Neuron (in vitro differentiated cells): ENCODE results near the gene DNAJC16.
"Not testable (repeated sequence)": the region's sequence is repeated elsewhere in the genome, so short reads cannot be mapped to it uniquely, and the experiment has no call there.

ENCODE experiments used
- H2AFZ ChIP-seq: one replicate; pipeline ENCODE4 v1.6.1; 2013; ENCODE audit warnings: low read depth, mild to moderate bottlenecking, inconsistent platforms, low read length, moderate library complexity
- H3K27me3 ChIP-seq: one replicate; pipeline ENCODE4 v1.6.1; 2013; ENCODE audit warnings: low read length; ENCODE audit not compliant: insufficient read depth
- H3K36me3 ChIP-seq: one replicate; pipeline ENCODE4 v1.6.1; 2013; ENCODE audit warnings: low read length; ENCODE audit not compliant: insufficient read depth
- H3K4me1 ChIP-seq: one replicate; pipeline ENCODE4 v1.6.1; 2013; ENCODE audit warnings: low read length; ENCODE audit not compliant: insufficient read depth
- H3K4me3 ChIP-seq: 2 replicates; pipeline ENCODE4 v1.5.1; 2013; ENCODE audit warnings: mild to moderate bottlenecking, low read length, moderate library complexity
- H3K9me3 ChIP-seq: one replicate; pipeline ENCODE4 v1.6.1; 2013; ENCODE audit warnings: low read length

Gene DNAJC16

DNA sequence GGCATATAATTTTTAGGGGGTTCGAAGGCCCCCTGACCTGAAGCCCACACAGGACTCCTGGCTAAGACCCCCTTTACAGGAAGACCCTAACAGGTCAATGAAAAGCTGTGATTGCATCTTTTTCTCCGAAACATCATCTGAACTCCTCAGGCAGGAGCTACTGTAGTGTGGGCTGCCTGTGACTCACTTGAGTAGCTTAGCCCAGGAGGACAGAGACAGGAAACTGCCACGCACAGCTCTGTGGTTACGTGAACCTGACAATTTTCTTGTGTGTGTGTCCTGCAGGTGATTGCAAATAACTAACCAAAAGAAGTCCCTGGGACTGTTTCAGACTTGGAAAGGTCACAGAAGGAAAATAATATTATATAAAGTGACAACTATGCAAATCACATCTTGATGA lies 35.6 kb upstream of the DNAJC16 start:
- H3K36me3 ChIP-seq = peaks cover 26% of the 10 kb centered on the region
- H3K4me1 ChIP-seq, H3K27me3 ChIP-seq, H2AFZ ChIP-seq, H3K9me3 ChIP-seq, H3K4me3 ChIP-seq: not testable (repeated sequence)

DNA sequence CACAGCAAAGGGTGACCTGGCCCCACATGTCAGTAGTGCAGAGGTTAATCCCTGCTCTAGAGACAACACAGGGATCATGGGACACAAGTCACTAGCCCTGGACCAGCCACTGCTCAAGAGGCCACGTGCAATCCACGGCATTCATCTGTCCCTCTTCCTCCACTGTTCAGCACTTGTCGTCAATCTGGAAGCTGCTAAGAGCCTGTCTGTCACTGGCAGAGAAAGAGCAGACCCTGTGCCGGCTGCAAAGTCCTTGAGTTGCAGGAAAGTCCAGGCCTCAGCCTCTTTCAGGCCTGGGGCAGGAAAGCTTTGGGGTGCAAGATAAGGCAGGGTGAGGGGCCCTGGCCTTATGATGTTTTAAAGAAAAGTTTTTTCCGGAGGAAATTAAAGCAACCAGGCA lies 34.1 kb upstream of the DNAJC16 start:
- Histone ChIP-seq H2AFZ (no peak overlapping the region), H3K36me3 (peaks cover 21% of the 10 kb centered on the region), H3K9me3 (no peaks in the 10 kb centered on the region), H3K4me3 (no peak overlapping the region), H3K4me1 (no peaks in the 10 kb centered on the region), H3K27me3 (no peaks in the 10 kb centered on the region)

DNA sequence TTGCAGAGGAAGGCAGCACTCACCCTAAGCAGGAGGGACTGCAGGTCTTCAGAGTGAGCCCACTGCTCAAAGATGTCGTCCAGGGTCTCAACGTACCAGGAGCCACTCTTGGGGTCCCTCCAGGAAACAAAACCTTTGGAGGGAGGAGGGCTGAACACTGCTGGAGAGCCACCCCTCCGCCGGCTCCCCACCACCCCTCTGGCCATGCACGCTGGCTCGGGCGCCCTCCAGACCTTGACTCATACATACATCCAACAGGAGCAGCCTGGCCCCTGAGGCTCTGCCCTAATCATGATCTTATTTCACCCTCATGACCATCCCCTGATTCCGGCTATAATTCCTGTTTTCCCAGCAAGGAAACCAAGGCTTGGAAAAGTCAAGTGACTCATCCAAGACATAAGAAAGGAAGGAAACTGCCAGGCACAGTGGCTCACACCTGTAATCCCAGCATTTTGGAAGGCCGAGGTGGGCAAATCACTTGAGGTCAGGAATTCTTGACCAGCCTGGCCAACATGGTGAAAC lies 32.7 kb upstream of the DNAJC16 start:
- H3K4me1 ChIP-seq = no peaks in the 10 kb centered on the region
- peaks cover 21% of the 10 kb centered on the region for H3K36me3 ChIP-seq
- no peaks in the 10 kb centered on the region for H3K27me3 ChIP-seq
- no peaks in the 10 kb centered on the region for H3K9me3 ChIP-seq
- H3K4me3 ChIP-seq = no peak overlapping the region
- no peak overlapping the region for H2AFZ ChIP-seq

GRCh38 chr1:15500184-15501178 lies 26.2 kb upstream of the DNAJC16 start:
- Histone ChIP-seq H3K27me3 (no peaks in the 10 kb centered on the region), H3K4me3 (no peak overlapping the region), H2AFZ (no peak overlapping the region), H3K4me1 (no peaks in the 10 kb centered on the region), H3K36me3 (peaks cover 12% of the 10 kb centered on the region), H3K9me3 (no peaks in the 10 kb centered on the region)

DNA sequence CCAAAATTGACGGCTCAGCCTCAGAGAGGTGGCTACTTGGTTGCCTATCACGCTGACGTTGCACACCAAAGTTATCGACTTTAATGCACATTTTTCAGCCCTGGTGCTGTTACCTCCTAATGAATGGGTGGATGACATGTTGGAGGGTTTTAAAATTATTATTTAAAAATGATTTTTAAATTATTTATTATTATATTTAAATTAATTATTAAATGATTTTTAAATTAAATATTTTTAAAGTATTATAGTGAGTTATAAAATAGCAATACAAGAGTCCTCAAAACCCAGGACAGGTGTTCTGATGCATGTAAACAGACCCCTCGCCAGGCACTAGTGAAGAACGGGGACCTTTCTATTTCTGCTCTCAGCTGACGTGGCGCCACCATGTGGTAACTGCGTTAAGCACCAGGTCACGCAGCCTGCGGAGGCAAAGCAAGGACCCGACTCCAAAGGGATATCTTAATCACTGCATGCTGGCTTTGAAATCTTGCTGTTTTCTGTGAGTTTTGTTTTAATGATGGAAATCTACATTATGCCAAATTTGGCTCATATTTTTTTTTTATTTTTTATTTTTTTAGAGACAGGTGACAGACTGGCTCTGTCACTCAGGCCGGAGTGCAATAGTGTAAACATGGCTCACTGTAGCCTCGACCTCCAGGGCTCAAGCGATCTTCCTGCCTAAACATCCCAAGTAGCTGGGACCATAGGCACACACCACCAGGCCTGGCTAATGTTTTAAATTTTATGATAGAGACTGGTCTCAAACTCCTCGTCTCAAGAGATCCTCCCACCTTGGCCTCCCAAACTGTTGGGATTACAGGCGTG lies 25.2 kb upstream of the DNAJC16 start:
- peaks cover 13% of the 10 kb centered on the region for H3K36me3 ChIP-seq
- no peak overlapping the region for H2AFZ ChIP-seq
- no peaks in the 10 kb centered on the region for H3K4me1 ChIP-seq
- H3K27me3 ChIP-seq = no peaks in the 10 kb centered on the region
- no peaks in the 10 kb centered on the region for H3K9me3 ChIP-seq
- H3K4me3 ChIP-seq = no peak overlapping the region

- H3K36me3 ChIP-seq = peaks cover 14% of the 10 kb centered on the region
- no peaks in the 10 kb centered on the region for H3K27me3 ChIP-seq
- H3K4me1 ChIP-seq = no peaks in the 10 kb centered on the region
- no peak overlapping the region for H2AFZ ChIP-seq
- H3K4me3 ChIP-seq = no peak overlapping the region
- no peaks in the 10 kb centered on the region for H3K9me3 ChIP-seq
Observed at GRCh38 chr1:15504436-15504835, 22.2 kb upstream of the DNAJC16 start.

DNA sequence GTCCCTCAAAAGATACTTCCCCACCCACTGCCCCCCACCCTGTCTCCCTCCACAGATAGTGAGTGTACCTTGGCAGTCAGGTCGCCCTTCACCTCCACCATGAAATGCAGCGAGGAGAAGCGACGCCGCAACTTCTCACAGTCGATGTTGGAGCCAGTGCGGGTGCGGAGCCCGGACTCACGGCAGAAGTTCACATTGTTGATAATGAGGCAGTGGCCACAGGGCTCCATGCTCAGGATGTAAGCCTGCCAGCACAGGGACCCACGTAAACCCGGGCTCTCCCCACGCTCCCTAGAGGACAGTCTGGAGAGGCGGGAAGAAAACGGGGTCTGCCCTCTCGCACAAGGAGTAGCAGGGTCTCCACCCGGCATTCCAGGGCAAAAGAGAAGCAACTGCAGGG lies 19.8 kb upstream of the DNAJC16 start:
- Histone ChIP-seq H3K9me3 (no peaks in the 10 kb centered on the region), H3K4me3 (no peak overlapping the region), H3K4me1 (no peaks in the 10 kb centered on the region), H2AFZ (no peak overlapping the region), H3K36me3 (peaks cover 14% of the 10 kb centered on the region), H3K27me3 (no peaks in the 10 kb centered on the region)

GRCh38 chr1:15507278-15507677 lies 19.4 kb upstream of the DNAJC16 start:
- no peak overlapping the region for H3K4me3 ChIP-seq
- peaks cover 17% of the 10 kb centered on the region for H3K36me3 ChIP-seq
- H3K9me3 ChIP-seq = no peaks in the 10 kb centered on the region
- H3K27me3 ChIP-seq = no peaks in the 10 kb centered on the region
- H2AFZ ChIP-seq = no peak overlapping the region
- H3K4me1 ChIP-seq = no peaks in the 10 kb centered on the region

- Histone ChIP-seq H3K4me3 (no peak overlapping the region), H3K9me3 (no peaks in the 10 kb centered on the region), H2AFZ (no peak overlapping the region), H3K36me3 (peaks cover 14% of the 10 kb centered on the region), H3K4me1 (peaks cover under 1% of the 10 kb centered on the region), H3K27me3 (no peaks in the 10 kb centered on the region)
Observed at GRCh38 chr1:15508700-15509487, 17.8 kb upstream of the DNAJC16 start.

DNA sequence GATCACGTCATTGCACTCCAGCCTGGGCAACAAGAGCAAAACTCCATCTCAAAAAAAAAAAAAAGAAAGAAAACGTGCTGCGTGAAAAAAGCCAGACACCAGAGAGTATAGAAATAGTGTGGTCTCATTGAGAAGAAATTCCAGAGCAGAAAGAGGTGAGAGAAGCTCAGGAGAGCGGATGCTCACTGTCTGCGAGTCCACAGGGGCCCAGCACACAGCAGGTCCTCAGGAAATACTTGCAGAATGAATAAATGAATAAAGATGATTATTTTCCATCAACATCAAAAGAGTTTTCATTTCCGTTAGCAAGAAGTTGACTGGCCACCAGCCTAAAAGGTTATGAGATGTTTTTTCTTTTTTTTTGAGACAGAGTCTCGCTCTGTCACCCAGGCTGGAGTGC lies 17.1 kb upstream of the DNAJC16 start:
- Histone ChIP-seq H3K4me1 (peaks cover 6% of the 10 kb centered on the region), H3K36me3 (peaks cover 9% of the 10 kb centered on the region), H3K27me3 (no peaks in the 10 kb centered on the region), H3K4me3 (no peak overlapping the region), H3K9me3 (no peaks in the 10 kb centered on the region), H2AFZ (no peak overlapping the region)

DNA sequence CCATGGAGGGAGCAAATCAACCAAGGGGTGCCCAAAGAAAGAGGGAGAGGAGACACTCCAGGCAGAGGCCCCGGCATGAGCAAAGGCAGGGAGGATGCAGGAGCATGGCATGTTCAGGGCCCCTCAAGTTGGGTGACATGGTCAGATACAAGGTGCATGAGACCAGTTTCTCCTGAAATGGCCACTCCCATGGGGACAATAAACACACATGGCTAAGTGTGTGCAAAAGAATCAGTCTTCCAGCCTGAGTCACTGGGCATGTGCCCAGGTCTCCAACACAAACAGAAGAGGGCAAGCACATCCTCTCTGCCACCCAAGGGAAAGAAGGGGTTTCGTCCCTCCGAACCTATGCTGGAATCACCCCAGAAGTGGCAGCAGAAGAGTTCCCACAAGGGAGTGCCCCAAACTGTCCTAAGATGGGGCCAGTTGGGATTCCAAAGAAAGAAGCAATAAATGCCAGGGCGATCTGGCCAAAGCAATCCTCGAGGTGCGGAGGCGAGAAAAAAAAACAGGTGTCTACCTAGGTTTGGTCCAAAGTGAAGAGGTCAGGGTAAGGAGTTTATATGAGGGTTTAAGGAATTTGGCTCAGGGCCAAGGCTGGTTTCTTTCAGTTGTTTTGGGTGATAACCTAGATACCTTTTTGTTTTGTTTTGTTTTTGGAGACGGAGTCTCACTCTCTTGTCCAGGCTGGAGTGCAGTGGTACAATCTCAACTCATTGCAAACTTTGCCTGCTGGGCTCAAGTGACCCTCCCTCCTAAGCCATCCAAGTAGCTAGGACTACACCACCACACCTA lies 15.8 kb upstream of the DNAJC16 start:
- no peaks in the 10 kb centered on the region for H3K9me3 ChIP-seq
- no peaks in the 10 kb centered on the region for H3K27me3 ChIP-seq
- H3K4me3 ChIP-seq = no peak overlapping the region
- H3K36me3 ChIP-seq = peaks cover 6% of the 10 kb centered on the region
- H2AFZ ChIP-seq = no peak overlapping the region
- peaks cover 6% of the 10 kb centered on the region for H3K4me1 ChIP-seq

DNA sequence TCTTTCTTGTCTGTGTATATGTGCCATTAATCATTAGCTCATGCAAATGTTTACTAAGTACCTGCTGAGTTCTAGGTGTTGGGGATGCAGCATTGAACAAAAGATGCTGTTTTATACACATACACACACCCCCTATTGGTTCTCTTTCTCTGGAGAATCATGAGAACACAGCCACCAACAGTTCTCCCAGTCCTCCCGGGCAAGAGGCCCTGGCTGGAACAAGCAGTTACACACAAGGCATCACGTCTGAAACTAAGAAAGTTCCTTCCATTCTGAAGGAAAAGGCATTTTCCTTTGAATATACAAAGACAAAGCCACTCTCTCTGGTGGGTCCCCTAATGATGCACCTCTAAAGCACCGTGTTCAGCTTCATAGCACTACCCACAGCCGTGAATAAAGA lies 13.5 kb upstream of the DNAJC16 start:
- Histone ChIP-seq H3K9me3 (no peaks in the 10 kb centered on the region), H3K36me3 (peaks cover 13% of the 10 kb centered on the region)

More for the DNA sequence above, 13.5 kb upstream of the DNAJC16 start:
- no peak overlapping the region for H3K4me3 ChIP-seq
- H2AFZ ChIP-seq = no peak overlapping the region
- H3K27me3 ChIP-seq = no peaks in the 10 kb centered on the region
- peaks cover 6% of the 10 kb centered on the region for H3K4me1 ChIP-seq
